ENCODE data around the gene MYO1E. TPM values are rescaled to one million over a fixed set of nuclear protein-coding genes. Genes with fewer than 3 reads are reported as not detected.

The MYO1E gene
- total RNA-seq, 4 donors from 2014 or later: 245 to 380 (median 268) TPM

DNA sequence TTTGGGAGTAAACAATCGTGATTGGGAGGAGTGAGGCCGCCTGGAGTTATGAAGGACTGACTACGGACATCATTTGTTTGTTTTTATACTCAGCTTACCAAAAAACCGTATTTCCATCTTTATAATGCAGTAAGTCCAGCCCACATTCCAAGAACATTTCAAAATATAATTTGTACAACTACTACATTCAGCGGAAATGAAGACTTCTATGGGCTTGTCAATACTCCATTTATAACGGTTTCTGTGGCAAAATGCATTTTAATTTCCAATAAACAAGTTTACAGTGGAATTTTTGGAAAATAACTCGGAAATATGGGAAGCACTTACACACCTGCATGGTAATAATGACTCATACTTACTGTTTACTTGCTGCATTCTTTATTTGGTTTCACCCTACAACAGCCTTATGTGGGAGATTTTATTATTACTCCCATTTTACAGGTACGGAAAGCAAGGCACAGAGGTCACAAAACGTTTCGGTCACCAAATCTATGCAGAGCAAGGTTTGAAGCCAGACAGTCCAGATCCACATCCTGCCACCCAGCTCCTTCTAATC lies 103.7 kb downstream of the MYO1E start:
- Histone ChIP-seq H3K9me3 (no peaks in the 10 kb centered on the region), H3K27ac (no peak overlapping the region), H3K4me1 (peaks cover 0 to 15% (median 2%) of the 10 kb centered on the region in 4 donors), H3K36me3 (peaks cover 0 to 23% (median 0%) of the 10 kb centered on the region in 3 donors), H3K4me3 (no peak overlapping the region), H3K27me3 (no peaks in the 10 kb centered on the region)
- TF ChIP-seq POLR2A (IDR thresholded peaks at IDR 0.05): no peak
- TF ChIP-seq, protein P1, sequence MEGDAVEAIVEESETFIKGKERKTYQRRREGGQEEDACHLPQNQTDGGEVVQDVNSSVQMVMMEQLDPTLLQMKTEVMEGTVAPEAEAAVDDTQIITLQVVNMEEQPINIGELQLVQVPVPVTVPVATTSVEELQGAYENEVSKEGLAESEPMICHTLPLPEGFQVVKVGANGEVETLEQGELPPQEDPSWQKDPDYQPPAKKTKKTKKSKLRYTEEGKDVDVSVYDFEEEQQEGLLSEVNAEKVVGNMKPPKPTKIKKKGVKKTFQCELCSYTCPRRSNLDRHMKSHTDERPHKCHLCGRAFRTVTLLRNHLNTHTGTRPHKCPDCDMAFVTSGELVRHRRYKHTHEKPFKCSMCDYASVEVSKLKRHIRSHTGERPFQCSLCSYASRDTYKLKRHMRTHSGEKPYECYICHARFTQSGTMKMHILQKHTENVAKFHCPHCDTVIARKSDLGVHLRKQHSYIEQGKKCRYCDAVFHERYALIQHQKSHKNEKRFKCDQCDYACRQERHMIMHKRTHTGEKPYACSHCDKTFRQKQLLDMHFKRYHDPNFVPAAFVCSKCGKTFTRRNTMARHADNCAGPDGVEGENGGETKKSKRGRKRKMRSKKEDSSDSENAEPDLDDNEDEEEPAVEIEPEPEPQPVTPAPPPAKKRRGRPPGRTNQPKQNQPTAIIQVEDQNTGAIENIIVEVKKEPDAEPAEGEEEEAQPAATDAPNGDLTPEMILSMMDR (IDR thresholded peaks at IDR 0.05): no peak
- DNase-seq: no peak

DNA sequence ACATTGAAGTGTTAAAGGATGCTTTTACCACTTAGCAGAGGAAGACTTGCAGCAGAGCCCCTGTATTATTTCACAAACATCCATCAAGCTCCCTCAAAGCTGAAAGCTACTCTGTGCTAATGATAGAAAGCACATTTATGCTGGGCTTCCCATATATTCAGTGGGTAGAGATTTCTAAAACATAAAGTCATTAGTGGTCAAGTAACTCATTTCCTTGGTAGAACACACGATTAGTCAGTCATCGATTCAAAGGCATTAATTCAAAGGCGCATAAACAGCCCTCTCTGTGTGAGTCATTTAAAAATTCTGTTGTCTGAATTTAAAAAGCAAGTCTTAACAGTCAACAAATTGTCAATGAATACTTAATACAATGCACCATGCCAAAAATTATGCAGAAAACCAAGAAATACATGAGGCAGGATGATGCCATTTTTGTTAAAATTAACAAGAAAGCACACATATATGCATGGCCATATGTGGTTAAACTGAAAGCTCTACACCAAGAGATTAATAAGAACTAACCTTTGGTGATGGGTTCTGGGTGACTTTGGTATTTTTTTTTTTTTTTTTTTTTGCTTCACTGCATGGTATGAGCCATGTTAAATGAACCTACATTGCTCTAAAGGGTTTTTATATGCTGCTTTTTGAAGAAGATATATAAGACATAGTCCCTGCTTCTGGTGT lies 104.4 kb downstream of the MYO1E start:
- Histone ChIP-seq H3K27me3 (no peaks in the 10 kb centered on the region), H3K9me3 (no peaks in the 10 kb centered on the region), H3K27ac (no peak overlapping the region), H3K36me3 (peaks cover 0 to 23% (median 0%) of the 10 kb centered on the region in 3 donors), H3K4me3 (no peak overlapping the region), H3K4me1 (peaks cover 0 to 11% (median 0%) of the 10 kb centered on the region in 4 donors)
- no peak for TF ChIP-seq POLR2A (IDR thresholded peaks at IDR 0.05)
- TF ChIP-seq, protein P1 (IDR thresholded peaks at IDR 0.05): no peak
- no peak for DNase-seq

DNA sequence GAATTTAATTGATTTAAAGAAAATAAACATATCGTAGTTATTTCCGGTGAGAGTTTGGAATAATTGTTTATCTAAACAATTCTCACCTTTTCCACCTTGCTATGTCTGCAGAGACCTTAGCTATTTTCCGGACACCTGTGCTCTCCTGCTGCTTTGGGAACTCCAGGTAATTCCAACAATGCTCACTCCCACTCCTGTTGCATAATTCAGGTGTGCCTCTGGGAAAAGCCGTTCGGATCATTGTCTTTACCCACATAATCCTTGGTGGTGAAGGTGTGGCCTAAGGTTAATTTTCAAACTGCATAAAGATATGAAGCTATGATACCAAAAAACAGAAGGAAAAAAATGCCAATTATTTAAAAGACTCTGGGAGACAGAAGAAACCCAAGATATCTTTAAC lies 106.6 kb downstream of the MYO1E start:
- Histone ChIP-seq H3K4me1 (no peaks in the 10 kb centered on the region), H3K4me3 (peak overlapping the region in 1 of 4 donors; percentile 12), H3K36me3 (peaks cover 0 to 23% (median 0%) of the 10 kb centered on the region in 3 donors), H3K9me3 (no peaks in the 10 kb centered on the region), H3K27me3 (no peaks in the 10 kb centered on the region), H3K27ac (peak overlapping the region in 2 of 4 donors; percentile 47 to 54)
- DNase-seq: no peak
- no peak for TF ChIP-seq POLR2A (IDR thresholded peaks at IDR 0.05)
- TF ChIP-seq, protein P1 (IDR thresholded peaks at IDR 0.05): no peak

DNA sequence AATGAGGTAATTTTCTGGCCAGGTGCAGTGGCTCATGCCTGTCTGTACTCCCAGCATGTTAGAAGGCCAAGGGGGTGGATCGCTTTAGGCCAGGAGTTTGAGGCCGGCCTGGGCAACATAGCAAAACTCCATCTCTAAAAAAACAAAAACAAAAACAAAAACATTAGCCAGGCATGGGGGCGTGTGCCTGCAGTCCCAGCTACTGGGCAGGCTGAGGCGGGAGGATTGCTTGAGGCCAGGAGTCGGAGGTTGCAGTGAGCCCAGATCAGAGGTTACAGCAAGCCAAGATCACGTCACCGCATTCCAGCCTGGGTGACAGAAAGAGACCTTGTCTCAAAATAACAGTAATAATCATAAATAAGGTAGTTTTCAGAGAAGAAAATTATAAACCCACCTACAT lies 110.4 kb downstream of the MYO1E start:
- no peak for TF ChIP-seq POLR2A (IDR thresholded peaks at IDR 0.05)
- TF ChIP-seq, protein P1 (IDR thresholded peaks at IDR 0.05): no peak
- no peaks in the 10 kb centered on the region for H3K27me3 ChIP-seq
- H3K9me3 ChIP-seq: no peaks in the 10 kb centered on the region

DNA sequence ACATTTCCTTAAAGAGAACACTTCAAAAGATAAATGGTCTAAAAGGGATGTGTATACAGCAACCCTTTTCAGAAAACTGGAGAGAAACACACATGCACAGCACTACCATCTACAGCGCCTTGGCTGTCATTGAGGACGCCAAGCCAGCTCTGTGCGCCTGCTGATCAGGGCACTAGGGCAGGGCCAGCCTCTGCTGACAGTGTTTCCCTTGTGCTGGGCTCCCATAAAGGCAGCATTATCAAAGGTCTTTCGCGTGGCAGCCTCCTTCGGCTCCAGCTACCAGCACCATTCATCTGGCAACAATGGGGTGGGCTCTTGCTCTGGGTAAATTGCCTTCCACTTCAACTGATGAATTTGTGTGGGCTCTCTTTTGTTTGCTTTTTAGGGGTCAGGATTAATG lies 112.6 kb downstream of the MYO1E start:
- Histone ChIP-seq H3K9me3 (no peaks in the 10 kb centered on the region), H3K4me3 (no peak overlapping the region), H3K27ac (peak overlapping the region in 2 of 4 donors; percentile 28 to 41), H3K27me3 (no peaks in the 10 kb centered on the region), H3K36me3 (peaks cover 0 to 12% (median 0%) of the 10 kb centered on the region in 3 donors), H3K4me1 (peaks cover 0 to 20% (median 3%) of the 10 kb centered on the region in 4 donors)
- TF ChIP-seq POLR2A (IDR thresholded peaks at IDR 0.05): peak; percentile 14 to 58
- TF ChIP-seq, protein P1 (IDR thresholded peaks at IDR 0.05): no peak
- peak in 2 of 3 donors; percentile 74 to 81 for DNase-seq

More for the DNA sequence above, 110.4 kb downstream of the MYO1E start:
- Histone ChIP-seq H3K36me3 (peaks cover 0 to 12% (median 0%) of the 10 kb centered on the region in 3 donors), H3K4me3 (no peak overlapping the region), H3K27ac (no peak overlapping the region), H3K4me1 (peaks cover 0 to 12% (median 0%) of the 10 kb centered on the region in 4 donors)
- DNase-seq: no peak
